Coronary artery (tissue), 2 donors: ENCODE results near the gene ROR1.
A peak's percentile ranks its signal among the peaks of the same experiment; 100 is the strongest.

Source experiments
- DNase-seq: peaks from one replicate; pipeline ENCODE4 v3.0.0-alpha.2; 2017; ENCODE audit warnings: low spot score
- H3K27ac ChIP-seq, 2 donors: fragments of 200-600 bp; sonication (generic); one replicate each; pipeline ENCODE4 v1.5.1; 2016 to 2019
- H3K4me3 ChIP-seq: fragments of 200-600 bp; sonication (generic); 2 replicates; pipeline ENCODE4 v1.5.1; 2016; ENCODE audit warnings: mild to moderate bottlenecking, moderate library complexity
- CTCF ChIP-seq: fragments of 200-600 bp; sonication (generic); IDR thresholded peaks from one replicate; pipeline ENCODE4 v1.5.1; 2019; ENCODE audit warnings: antibody characterized with exemption

The ROR1 gene

GRCh38 chr1:63843010-63843409 lies 69.2 kb downstream of the ROR1 start:
- TF ChIP-seq CTCF: no peak
- no peak overlapping the region for H3K4me3 ChIP-seq
- DNase-seq: no peak
- no peak overlapping the region for H3K27ac ChIP-seq

GRCh38 chr1:63843884-63844283 lies 70.1 kb downstream of the ROR1 start:
- no peak overlapping the region for H3K27ac ChIP-seq
- TF ChIP-seq CTCF: no peak
- H3K4me3 ChIP-seq: no peak overlapping the region
- no peak for DNase-seq

- no peak overlapping the region for H3K27ac ChIP-seq
- H3K4me3 ChIP-seq: no peak overlapping the region
Observed at GRCh38 chr1:63845346-63845745, 71.5 kb downstream of the ROR1 start.

GRCh38 chr1:63847308-63847910 lies 73.6 kb downstream of the ROR1 start:
- H3K27ac ChIP-seq: no peak overlapping the region

More at GRCh38 chr1:63845346-63845745, 71.5 kb downstream of the ROR1 start:
- TF ChIP-seq CTCF: no peak
- no peak for DNase-seq

GRCh38 chr1:63848733-63849132 lies 74.9 kb downstream of the ROR1 start:
- no peak for DNase-seq
- H3K27ac ChIP-seq: no peak overlapping the region
- no peak for TF ChIP-seq CTCF
- no peak overlapping the region for H3K4me3 ChIP-seq

More at GRCh38 chr1:63847308-63847910, 73.6 kb downstream of the ROR1 start:
- no peak for TF ChIP-seq CTCF
- DNase-seq: no peak
- no peak overlapping the region for H3K4me3 ChIP-seq

GRCh38 chr1:63849149-63849548 lies 75.3 kb downstream of the ROR1 start:
- no peak for DNase-seq
- Histone ChIP-seq H3K4me3 (no peak overlapping the region), H3K27ac (no peak overlapping the region)
- TF ChIP-seq CTCF: no peak

- Histone ChIP-seq H3K4me3 (no peak overlapping the region), H3K27ac (peak overlapping the region in 1 of 2 donors; percentile 35)
- no peak for DNase-seq
- TF ChIP-seq CTCF: no peak
Observed at GRCh38 chr1:63854091-63854490, 80.3 kb downstream of the ROR1 start.
